Esophagus mucosa (tissue), 1 donor: ENCODE data around the gene ARHGEF26. TPM values are rescaled to one million over a fixed set of nuclear protein-coding genes. Genes with fewer than 3 reads are reported as not detected.
A peak's percentile ranks its signal among the peaks of the same experiment; 100 is the strongest.
"Not testable (repeated sequence)": the region's sequence is repeated elsewhere in the genome, so short reads cannot be mapped to it uniquely, and the experiment has no call there.

Experiments
- ATAC-seq: fragments of 200-7000 bp; cut with Tn5 transposase; one replicate; pipeline ENCODE4 v1.9.1; 2020
- total RNA-seq: library from RNA; stranded (reverse); gene quantifications from one replicate; pipeline ENCODE4 v1.2.4, GENCODE V29; 2023
- donor health status: DM: yes; HTN: yes; CAD: no.

Gene ARHGEF26, protein sequence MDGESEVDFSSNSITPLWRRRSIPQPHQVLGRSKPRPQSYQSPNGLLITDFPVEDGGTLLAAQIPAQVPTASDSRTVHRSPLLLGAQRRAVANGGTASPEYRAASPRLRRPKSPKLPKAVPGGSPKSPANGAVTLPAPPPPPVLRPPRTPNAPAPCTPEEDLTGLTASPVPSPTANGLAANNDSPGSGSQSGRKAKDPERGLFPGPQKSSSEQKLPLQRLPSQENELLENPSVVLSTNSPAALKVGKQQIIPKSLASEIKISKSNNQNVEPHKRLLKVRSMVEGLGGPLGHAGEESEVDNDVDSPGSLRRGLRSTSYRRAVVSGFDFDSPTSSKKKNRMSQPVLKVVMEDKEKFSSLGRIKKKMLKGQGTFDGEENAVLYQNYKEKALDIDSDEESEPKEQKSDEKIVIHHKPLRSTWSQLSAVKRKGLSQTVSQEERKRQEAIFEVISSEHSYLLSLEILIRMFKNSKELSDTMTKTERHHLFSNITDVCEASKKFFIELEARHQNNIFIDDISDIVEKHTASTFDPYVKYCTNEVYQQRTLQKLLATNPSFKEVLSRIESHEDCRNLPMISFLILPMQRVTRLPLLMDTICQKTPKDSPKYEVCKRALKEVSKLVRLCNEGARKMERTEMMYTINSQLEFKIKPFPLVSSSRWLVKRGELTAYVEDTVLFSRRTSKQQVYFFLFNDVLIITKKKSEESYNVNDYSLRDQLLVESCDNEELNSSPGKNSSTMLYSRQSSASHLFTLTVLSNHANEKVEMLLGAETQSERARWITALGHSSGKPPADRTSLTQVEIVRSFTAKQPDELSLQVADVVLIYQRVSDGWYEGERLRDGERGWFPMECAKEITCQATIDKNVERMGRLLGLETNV
- total RNA-seq: 4.7 TPM

- peak; percentile 97 for ATAC-seq
These were observed at the start of gene ARHGEF26 for GRCh38 chr3:154120961-154121700. Gene ARHGEF26, plus strand, starts transcription at chr3:154121390. Its CDS starts 603 bp downstream, at chr3:154121993.

GRCh38 chr3:154074966-154075365 lies 46.2 kb upstream of the ARHGEF26 start:
- ATAC-seq: no peak

DNA sequence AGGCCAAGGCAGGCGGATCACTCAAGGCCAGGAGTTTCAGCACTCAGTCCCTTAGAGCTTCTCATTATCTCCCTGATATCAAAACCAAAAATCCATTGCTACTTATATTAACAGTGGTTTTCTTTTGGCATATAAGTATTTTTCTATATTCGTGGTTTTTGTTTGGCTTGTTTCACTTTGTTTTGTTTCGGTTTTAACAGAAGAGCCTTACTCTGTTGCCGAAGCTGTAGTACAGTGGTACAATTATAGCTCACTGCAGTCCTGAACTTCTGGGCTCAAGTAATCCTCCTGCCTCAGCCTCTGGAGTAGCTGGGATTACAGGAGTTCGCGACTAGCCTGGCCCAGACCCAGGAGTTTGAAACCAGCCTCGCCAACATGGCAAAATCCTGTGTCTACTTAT lies 42.5 kb upstream of the ARHGEF26 start:
- no peak for ATAC-seq

GRCh38 chr3:154081305-154081704 lies 39.9 kb upstream of the ARHGEF26 start:
- ATAC-seq: peak; percentile 41

DNA sequence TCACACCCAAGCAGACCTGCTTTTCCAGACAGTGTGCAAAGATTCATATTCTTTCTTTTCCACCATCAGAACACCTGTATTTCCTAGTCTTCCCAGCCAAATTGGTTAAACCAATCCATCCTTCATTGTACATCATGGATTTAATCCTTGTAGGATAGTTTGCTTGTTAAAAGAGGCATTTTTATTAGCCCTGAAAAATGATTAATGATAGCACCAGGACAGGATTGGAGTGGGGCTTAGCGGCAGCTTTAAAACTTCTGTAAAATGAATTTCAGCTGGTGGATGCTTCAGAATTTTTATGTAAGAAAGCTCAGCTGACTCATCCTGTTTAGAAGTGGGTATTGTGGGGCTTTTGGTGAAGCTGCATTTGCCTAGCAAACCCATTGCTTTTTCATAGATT lies 36.1 kb upstream of the ARHGEF26 start:
- no peak for ATAC-seq

DNA sequence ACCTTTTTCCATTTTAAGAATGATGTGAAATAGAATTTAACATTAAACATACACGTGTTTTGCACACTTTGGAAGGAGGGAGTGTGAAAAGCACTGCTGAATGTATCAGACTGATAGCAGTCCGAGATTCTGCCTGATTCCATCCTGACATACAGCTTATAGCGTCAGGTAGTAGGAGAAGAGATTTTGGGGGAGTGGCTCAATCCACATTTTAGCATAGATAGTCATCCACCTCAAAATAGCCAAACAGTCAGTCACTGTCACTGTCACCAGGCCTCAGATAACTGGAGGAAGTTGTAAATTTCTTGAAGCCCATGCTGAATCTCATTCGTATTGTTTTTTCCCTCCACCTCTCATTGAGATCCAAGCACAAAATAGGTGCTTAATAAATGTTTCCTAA lies 35.4 kb upstream of the ARHGEF26 start:
- ATAC-seq: peak; percentile 69

- no peak for ATAC-seq
These were observed 34.9 kb upstream of the ARHGEF26 start for GRCh38 chr3:154086286-154086685.

DNA sequence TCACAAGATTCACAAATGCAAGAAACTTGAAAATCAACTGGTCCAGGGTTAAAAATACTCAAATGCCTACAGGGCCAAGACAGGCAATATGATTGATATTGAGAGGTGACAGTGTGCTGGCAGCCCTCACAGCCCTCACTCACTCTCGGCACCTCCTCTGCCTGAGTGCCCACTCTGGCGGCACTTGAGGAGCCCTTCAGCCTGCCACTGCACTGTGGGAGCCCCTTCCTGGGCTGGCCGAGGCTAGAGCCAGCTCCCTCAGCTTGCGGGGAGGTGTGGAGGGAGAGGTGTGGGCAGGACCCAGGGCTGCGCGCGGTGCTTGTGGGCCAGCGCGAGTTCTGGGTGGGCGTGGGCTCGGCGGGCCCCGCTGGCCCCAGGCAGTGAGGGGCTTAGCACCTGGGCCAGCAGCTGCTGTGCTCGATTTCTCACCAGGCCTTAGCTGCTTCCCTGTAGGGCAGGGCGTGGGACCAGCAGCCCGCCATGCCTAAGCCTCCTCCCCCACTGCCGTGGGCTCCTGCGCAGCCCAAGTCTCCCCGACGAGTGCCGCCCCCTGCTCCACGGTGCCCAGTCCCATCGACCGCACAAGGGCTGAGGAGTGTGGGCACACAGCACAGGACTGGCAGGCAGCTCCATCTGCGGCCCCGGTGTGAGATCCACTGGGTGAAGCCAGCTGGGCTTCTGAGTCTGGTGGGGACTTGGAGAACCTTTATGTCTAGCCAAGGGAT lies 33.3 kb upstream of the ARHGEF26 start:
- not testable (repeated sequence) for ATAC-seq

DNA sequence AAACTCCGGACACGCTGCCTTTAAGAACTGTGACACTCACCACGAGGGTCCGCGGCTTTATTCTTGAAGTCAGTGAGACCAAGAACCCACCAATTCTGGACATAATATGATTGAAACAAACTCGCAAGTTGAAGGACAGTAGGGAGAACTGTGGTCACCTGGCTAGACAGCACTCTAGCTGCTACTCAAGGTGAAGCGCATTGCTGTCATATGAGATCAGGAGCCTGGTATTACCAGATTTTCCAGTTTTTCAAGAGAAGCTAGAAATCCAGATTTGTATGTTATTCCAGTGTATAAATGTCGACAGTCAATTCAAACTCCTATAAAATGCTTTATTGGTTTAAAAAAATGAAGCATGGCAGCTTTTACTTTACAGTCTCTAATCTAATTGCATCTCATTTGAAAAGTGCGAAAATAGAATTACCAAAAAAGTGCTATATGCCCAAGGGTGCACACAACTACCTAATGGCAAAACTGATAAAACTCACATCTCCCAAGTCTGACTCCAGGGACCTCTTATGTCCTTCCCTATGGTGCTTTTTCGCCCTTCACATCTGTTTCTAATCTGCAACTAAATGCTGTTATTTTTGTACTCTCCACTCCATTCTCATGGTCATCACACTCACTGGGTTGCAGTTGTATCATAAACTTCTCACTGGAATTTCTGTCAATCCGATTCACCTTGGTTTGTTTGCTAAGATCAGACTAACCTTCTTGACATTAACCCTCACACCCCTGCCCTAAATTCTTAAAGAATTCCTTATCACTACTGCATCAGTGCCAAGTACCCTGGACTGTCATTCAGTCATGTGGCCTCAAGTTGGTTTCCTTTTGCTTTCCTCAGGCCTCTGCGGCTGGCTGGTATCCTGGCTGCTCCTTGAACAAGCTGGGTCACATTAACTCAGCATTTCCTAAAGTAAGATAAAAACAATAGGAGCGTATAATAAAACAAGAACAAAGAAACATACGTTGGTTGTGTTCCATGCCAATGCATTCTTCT lies 31.5 kb upstream of the ARHGEF26 start:
- peak; percentile 92 for ATAC-seq

- no peak for ATAC-seq
These were observed 27.1 kb upstream of the ARHGEF26 start for GRCh38 chr3:154094051-154094450.

- ATAC-seq: peak; percentile 23
These were observed 25.3 kb upstream of the ARHGEF26 start for GRCh38 chr3:154095832-154096421.

DNA sequence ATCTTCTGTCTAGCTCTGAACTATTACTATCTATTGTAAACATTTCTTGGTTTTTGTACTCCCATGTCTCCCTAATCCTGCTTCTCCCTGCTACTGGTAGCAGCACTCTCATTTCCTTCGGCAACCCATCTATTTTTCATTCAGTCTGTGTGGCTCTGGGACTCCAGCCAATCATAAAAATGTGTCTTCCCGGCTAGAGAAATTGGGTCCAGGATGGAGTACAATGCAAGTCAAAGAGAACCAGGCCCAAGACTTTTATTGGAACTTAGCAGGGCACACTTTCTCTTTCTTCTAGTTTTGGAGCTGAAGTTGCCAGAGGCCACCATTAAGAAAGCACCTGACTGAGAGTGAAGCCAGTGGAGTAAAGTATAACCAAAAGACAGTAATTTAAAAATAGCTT lies 22.8 kb upstream of the ARHGEF26 start:
- no peak for ATAC-seq

DNA sequence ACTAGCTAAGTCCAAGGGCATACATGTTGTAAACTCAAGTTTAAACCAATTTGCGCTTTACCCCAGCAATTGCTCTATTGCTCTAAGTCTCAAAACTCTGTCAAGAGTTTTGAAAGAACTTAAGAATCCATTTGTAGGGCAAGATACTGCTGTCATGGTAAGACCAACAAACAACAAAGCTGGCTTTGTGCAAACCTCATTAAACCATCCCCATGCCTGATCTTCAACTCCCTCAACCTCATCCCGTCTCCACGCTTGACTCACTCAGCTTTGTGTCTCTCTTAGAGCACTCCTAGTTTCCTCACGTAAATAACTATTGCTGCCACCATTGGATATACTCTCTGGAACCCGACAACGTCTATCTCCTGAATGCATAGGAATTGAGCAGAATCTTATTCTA lies 20.6 kb upstream of the ARHGEF26 start:
- no peak for ATAC-seq

DNA sequence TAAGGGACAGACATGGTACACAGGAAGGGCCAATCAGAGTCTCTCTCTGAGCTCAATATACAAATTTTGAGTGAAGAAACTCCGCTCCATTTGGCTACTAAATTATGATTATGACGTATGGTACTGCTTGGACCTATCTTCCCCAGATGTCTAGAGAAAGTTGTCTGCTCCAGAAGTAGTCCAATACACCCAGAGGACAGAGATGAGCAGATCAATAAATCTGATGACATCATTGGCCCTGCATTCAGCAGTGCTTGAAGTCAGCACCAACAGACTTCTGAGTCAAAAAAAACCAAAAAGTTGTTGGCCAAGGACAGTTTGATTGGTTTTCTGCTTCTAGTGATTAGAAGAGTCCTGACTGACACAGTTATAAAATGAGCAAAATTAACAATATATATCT lies 19.9 kb upstream of the ARHGEF26 start:
- ATAC-seq: no peak

- ATAC-seq: no peak
These were observed 19.0 kb upstream of the ARHGEF26 start for GRCh38 chr3:154102225-154102624.

DNA sequence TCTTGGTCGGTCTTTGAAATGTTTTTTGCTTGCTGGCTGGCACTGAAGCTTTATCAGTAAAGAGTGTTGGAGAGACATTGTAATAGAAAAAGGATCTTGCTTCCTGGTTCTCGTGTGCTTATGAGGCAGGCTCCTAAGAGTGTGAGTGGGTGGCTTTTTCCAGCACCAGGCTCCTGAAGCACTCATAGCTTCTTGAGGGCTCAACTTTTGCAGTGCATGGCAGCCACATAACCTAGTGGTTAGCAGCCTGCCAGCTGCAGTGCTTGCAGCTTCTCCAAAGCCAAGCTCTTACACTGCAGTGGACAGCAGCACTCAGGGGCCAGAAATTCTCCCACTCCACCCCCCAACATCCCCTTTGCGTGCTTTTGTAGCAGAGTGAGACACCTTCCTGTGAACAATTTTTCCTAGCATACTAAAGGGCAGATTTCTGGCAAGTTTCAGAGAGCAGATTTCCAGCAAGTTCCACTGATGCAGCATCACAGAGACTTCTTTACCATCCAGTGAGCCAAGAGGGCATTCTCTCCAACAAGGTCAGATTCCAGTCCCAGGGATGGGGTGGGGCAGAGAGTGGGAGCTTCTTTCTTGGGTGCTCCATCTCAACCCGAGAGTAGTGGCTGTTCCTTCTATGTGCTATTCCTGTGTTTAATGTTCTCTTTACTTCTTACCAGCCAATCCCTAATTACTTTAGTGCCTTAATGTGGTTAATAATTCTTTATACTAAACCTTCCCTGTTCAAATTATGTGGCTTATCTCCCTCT lies 15.8 kb upstream of the ARHGEF26 start:
- ATAC-seq: no peak

- no peak for ATAC-seq
These were observed 9.7 kb upstream of the ARHGEF26 start for GRCh38 chr3:154111365-154111935.

GRCh38 chr3:154112146-154112852 lies 8.9 kb upstream of the ARHGEF26 start:
- ATAC-seq: no peak

DNA sequence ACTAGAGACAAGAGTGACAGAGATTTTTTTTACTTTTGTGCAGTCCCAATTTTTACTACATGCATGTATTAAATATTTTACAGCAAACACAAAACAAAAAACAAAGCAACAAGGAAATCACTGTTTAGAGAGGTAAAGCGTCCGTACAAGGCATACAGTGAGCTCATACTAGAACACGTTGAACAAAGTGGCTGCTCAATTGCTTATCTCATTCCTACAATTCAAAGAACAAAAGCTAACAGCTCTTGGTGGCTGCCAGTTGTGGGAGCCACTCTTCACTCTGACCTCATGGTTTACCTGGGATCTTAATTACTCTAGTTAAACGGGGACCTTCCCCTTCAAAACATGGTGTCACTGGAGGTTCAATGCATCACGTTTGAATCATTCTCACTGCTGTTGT lies 7.6 kb upstream of the ARHGEF26 start:
- ATAC-seq: no peak
